H1 (cell line): ENCODE data around the gene ELL.
A peak's percentile ranks its signal among the peaks of the same experiment; 100 is the strongest.

ENCODE experiments used
- ASH2L ChIP-seq: fragments of 200-600, 300-600 bp; sonication (generic); IDR thresholded peaks from one replicate; pipeline ENCODE4 v1.7.1; 2017; ENCODE audit warnings: low read length
- EGR1 ChIP-seq: IDR thresholded peaks from 2 replicates; pipeline ENCODE4 v1.6.1; 2011; ENCODE audit warnings: low read depth, low read length, borderline replicate concordance
- EP300 ChIP-seq, 2 experiments: IDR thresholded peaks; 1 replicate in 1 of 2; 2 replicates in 1 of 2; pipeline ENCODE4 v1.6.1; 2011 to 2012; ENCODE audit warnings: low read depth in 2 of 2, low read length in 2 of 2, mild to moderate bottlenecking in 2 of 2, borderline replicate concordance in 1 of 2, inconsistent platforms in 1 of 2, moderate library complexity in 1 of 2
- FOSL1 ChIP-seq: IDR thresholded peaks from 2 replicates; pipeline ENCODE4 v1.6.1; 2011; ENCODE audit warnings: mild to moderate bottlenecking, low read depth, low read length, moderate library complexity; ENCODE audit not compliant: insufficient read depth
- HDAC2 ChIP-seq, 2 experiments: fragments of 300-600 bp in 1 of 2; sonication (generic) in 1 of 2; IDR thresholded peaks; 2 replicates each; pipeline ENCODE4 v1.6.1; 2011 to 2012; ENCODE audit warnings: low read depth in 2 of 2, low read length in 2 of 2, mild to moderate bottlenecking in 2 of 2, moderate library complexity in 2 of 2, borderline replicate concordance in 1 of 2, inconsistent platforms in 1 of 2
- KDM1A ChIP-seq: fragments of 200-600, 300-600 bp; sonication (generic); IDR thresholded peaks from 2 replicates; pipeline ENCODE4 v1.7.1; 2016; ENCODE audit warnings: mild to moderate bottlenecking, low read length, borderline replicate concordance
- POLR2AphosphoS5 ChIP-seq: IDR thresholded peaks from 2 replicates; pipeline ENCODE4 v1.6.1; 2011; ENCODE audit warnings: low read depth, low read length
- RAD21 ChIP-seq, 2 experiments: IDR thresholded peaks in 1 of 2; conservative IDR thresholded peaks in 1 of 2; 2 replicates each; pipeline ENCODE4 v1.6.1; 2011; ENCODE audit warnings: low read depth in 2 of 2, low read length in 2 of 2, improper control_type of control experiment in 1 of 2, inconsistent platforms in 1 of 2, mild to moderate bottlenecking in 1 of 2, moderate library complexity in 1 of 2
- RFX5 ChIP-seq: IDR thresholded peaks from 2 replicates; pipeline ENCODE4 v1.6.1; 2011; ENCODE audit warnings: low read depth, low read length, improper control_type of control experiment, borderline replicate concordance
- SP1 ChIP-seq: IDR thresholded peaks from 2 replicates; pipeline ENCODE4 v1.6.1; 2011; ENCODE audit warnings: low read depth, low read length
- TBP ChIP-seq: IDR thresholded peaks from 2 replicates; pipeline ENCODE4 v1.6.1; 2011; ENCODE audit warnings: low read depth, low read length, improper control_type of control experiment
- TEAD4 ChIP-seq: IDR thresholded peaks from 2 replicates; pipeline ENCODE4 v1.6.1; 2012; ENCODE audit warnings: low read depth, low read length, inconsistent platforms, mixed read lengths
- TF ChIP-seq, protein P1 (sequence below), 3 experiments: IDR thresholded peaks; 1 replicate in 2 of 3; 2 replicates in 1 of 3; pipeline versions ENCODE4 v1.5.1 to v1.6.1; 2011; ENCODE audit warnings: low read length in 3 of 3, mild to moderate bottlenecking in 3 of 3, inconsistent platforms in 2 of 3, low read depth in 1 of 3, moderate library complexity in 1 of 3; ENCODE audit not compliant: insufficient read depth in 1 of 3; ENCODE audit errors: control extremely low read depth in 1 of 3
- TF ChIP-seq, protein P2 (sequence below): IDR thresholded peaks from 2 replicates; pipeline ENCODE4 v1.6.1; 2011; ENCODE audit warnings: low read length, improper control_type of control experiment

- no peak for TF ChIP-seq POLR2AphosphoS5
- TF ChIP-seq, protein P1, sequence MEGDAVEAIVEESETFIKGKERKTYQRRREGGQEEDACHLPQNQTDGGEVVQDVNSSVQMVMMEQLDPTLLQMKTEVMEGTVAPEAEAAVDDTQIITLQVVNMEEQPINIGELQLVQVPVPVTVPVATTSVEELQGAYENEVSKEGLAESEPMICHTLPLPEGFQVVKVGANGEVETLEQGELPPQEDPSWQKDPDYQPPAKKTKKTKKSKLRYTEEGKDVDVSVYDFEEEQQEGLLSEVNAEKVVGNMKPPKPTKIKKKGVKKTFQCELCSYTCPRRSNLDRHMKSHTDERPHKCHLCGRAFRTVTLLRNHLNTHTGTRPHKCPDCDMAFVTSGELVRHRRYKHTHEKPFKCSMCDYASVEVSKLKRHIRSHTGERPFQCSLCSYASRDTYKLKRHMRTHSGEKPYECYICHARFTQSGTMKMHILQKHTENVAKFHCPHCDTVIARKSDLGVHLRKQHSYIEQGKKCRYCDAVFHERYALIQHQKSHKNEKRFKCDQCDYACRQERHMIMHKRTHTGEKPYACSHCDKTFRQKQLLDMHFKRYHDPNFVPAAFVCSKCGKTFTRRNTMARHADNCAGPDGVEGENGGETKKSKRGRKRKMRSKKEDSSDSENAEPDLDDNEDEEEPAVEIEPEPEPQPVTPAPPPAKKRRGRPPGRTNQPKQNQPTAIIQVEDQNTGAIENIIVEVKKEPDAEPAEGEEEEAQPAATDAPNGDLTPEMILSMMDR (IDR thresholded peaks at IDR 0.05; ENCODE audit: control extremely low read depth in 1 of 3, insufficient read depth in 1 of 3, low read depth in 1 of 3, low read length in 3 of 3): no peak
- no peak for TF ChIP-seq SP1
- TF ChIP-seq FOSL1: no peak
- TF ChIP-seq TEAD4: no peak
- TF ChIP-seq EP300 (IDR thresholded peaks at IDR 0.05; ENCODE audit: borderline replicate concordance in 1 of 2, low read depth in 2 of 2, low read length in 2 of 2): no peak
- no peak for TF ChIP-seq RFX5
- no peak for TF ChIP-seq TBP
- peak; percentile 93 for TF ChIP-seq KDM1A
- TF ChIP-seq ASH2L: no peak
- no peak for TF ChIP-seq RAD21 (IDR thresholded peaks at IDR 0.05 in 1 of 2, conservative IDR thresholded peaks at IDR 0.05 in 1 of 2; ENCODE audit: low read depth in 2 of 2, low read length in 2 of 2)
- TF ChIP-seq EGR1: no peak
- TF ChIP-seq, protein P2, sequence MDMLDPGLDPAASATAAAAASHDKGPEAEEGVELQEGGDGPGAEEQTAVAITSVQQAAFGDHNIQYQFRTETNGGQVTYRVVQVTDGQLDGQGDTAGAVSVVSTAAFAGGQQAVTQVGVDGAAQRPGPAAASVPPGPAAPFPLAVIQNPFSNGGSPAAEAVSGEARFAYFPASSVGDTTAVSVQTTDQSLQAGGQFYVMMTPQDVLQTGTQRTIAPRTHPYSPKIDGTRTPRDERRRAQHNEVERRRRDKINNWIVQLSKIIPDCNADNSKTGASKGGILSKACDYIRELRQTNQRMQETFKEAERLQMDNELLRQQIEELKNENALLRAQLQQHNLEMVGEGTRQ: no peak
- no peak for TF ChIP-seq HDAC2 (IDR thresholded peaks at IDR 0.05; ENCODE audit: borderline replicate concordance in 1 of 2, low read depth in 2 of 2, low read length in 2 of 2)
Measured at GRCh38 chr19:18429717-18430416, 92.0 kb downstream of the ELL start.
